HG03108 (cell line): Measurements from ENCODE around the gene C11orf58.

Experiments
- ATAC-seq: cut with Tn5 transposase; IDR thresholded peaks from one replicate; pipeline ENCODE4 v1.9.1; 2021; ENCODE audit warnings: moderate library complexity; ENCODE audit not compliant: unreplicated experiment

C11orf58 gene

GRCh38 chr11:16738193-16738946, at the start of gene C11orf58:
TSS of gene C11orf58 (plus strand) at chr11:16738647. CDS start at chr11:16738779, 132 bp downstream.
- peak; percentile 99 for ATAC-seq

GRCh38 chr11:16690086-16690485, 48.4 kb upstream of the C11orf58 start:
- ATAC-seq = no peak

DNA sequence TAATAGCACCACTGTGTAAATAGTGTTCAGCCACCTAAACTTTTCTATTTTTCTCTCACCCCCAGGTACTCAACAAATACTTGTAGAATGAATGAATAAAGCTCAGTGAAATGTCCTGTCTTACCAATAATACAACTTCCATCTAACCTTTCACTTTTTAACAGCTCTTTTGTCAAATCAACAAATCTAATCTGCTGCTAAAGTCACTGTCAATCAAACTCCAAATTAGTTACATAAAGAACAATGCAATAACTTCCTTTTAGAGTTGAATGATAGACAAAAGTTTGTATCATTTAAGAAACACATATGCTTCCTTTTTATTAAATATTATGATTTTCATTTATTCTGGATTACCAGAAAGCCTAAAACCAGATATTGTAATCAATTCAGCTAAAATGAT, 34.7 kb upstream of the C11orf58 start:
- ATAC-seq = no peak

DNA sequence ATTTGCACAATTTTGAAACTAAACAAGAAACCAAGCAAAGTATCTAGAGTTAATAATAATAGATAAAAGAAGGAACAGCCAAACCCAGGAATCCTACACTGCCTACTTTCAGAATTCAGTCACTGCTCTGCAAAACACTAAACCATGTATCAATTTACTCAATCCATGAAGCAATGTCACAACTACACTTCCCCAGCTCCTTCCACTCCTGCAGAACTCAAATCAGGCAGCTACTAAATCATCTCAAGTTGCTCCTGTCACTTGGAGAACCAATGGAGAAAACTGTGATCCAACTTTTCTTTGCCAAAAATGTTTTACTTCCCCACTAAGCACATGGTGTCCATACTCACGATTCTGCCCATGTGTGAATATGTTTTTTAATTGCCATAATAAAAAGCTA, 24.9 kb upstream of the C11orf58 start:
- ATAC-seq = no peak

GRCh38 chr11:16722581-16723344, 15.7 kb upstream of the C11orf58 start:
- ATAC-seq = no peak

- ATAC-seq = no peak
Observed at GRCh38 chr11:16727806-16728205, 10.6 kb upstream of the C11orf58 start.

DNA sequence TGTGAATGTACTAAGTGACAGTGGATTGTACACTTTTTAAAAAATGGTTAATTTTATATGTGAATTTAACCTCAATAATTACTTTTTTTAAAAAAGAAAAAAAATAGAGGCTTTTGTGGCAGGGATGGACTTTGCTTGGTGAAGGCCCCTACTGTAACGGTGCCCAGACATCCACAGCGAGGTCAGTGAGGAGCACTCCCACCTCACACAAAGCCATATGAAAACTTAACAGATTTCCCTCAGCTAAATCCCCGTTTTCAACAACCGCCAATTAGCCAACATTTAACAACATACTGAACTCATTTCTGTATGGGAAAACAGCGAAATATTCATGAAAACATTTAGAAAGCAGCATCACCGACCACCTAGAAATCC, 642 bp upstream of the C11orf58 start:
- ATAC-seq = no peak

GRCh38 chr11:16738947-16739815, 734 bp downstream of the C11orf58 start:
- no peak for ATAC-seq

GRCh38 chr11:16741473-16741872, 3.0 kb downstream of the C11orf58 start:
- ATAC-seq = no peak

GRCh38 chr11:16743478-16743877, 5.0 kb downstream of the C11orf58 start:
- ATAC-seq = no peak

GRCh38 chr11:16744128-16744725, 5.8 kb downstream of the C11orf58 start:
- no peak for ATAC-seq

DNA sequence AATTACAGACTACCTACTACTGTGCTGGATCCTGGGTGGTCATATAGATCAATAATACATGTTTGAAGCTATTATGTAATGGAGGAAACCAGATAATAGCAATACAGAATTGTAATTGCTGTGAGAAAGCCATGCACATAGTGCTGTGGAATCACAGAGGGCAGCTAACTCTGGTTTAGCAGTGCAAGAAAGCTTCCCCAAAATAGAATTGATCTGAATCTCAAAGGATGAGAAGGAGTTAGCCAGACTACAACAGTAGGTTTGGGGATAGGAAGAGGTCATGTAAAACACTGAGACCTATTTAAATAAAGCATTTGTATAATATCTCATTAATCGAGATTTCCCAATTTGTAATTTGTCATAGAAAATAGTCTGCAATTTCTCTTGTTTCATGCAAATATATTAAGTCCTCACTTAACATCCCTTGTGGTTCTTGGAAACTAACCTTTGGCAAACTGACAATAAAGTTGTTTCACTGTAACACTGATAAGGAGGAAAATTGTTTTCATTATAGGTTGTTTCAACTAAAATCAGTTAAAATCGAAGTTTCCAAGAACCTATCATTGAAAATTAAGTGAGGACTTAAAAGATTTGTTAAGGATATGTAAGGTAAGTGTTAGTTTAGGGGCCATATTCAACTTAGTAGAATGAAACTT, 7.6 kb downstream of the C11orf58 start:
- ATAC-seq = no peak

DNA sequence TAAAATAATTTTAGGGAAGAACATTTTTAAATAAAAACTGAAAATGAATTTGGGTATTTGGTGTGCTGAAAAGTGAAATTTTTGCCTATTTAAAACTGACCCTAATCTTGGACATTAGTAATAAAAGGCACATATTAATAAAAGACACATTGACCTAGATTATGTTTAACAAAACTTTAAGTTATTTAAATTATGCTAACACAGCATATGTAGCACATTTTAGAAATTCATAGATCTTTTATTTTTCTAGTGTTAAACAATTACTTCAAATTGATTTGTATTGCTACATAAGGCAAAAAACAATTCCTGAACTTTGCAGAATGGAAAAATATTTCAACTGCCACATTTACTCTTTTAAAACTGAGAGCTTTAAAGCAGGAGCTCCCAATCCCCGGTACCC, 10.6 kb downstream of the C11orf58 start:
- ATAC-seq = no peak

DNA sequence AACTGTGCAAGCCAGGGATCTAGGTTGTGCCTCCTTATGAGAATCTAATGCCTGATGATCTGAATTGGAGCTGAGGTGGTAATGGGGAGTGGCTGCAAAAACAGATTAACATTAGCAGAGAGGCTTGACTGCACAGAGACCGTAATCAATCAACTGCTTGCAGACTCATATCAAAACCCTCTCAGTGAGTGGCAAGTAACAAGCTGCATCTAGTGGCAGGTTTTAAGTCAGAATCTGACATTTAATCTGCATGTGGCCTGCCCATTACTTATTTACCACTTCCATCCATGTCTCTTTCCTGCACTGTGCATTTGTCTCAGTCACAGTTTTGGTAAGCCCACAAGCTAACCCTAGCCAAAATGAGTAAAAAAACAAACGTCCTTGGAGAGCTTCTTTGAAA, 11.2 kb downstream of the C11orf58 start:
- ATAC-seq = no peak

- no peak for ATAC-seq
Observed at GRCh38 chr11:16750417-16750816, 12.0 kb downstream of the C11orf58 start.

- ATAC-seq = no peak
Observed at GRCh38 chr11:16758382-16759024, 20.1 kb downstream of the C11orf58 start.

GRCh38 chr11:16759857-16760508, 21.5 kb downstream of the C11orf58 start:
- ATAC-seq = no peak

GRCh38 chr11:16763746-16764145, 25.3 kb downstream of the C11orf58 start:
- ATAC-seq = no peak

DNA sequence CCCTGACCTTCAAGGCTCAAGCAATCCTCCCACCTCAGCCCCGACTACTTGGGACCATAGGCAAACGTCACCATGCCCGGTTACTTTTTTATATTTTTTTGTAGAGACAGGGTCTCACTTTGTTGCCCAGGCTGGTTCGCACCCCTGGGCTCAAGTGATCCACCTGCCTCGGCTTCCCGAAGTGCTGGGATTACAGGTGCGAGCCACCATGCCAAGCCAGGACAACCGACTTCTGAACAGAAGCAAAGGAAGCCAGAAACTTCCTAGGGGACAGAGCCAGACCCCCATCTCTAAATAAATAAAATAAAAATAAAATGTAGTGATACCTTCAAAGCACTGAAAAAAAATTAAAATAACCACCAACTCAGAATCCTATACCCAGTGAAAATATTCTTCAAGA, 26.4 kb downstream of the C11orf58 start:
- no peak for ATAC-seq
